HT1080 (cell line): ENCODE results near the gene IER3IP1. TPM values are rescaled to one million over a fixed set of nuclear protein-coding genes. Genes with fewer than 3 reads are reported as not detected.

Experiments
- small RNA-seq: library from RNA; depleted of rRNA; stranded (forward); fragments of <200 nt; gene quantifications from one replicate; pipeline ENCODE3, GENCODE V24; 2014
- total RNA-seq: library from RNA; depleted of rRNA; stranded (reverse); fragments of >200 nt; shearing (Covaris generic); gene quantifications from 2 replicates; pipeline ENCODE4 v1.2.3, GENCODE V29; 2014; rRNA removed

IER3IP1 gene
- total RNA-seq, 1 experiment from 2014 or later = 77.7 TPM

Small RNAs within 50 kb of the gene (small RNA-seq; reads per million reads assigned to genes)
- not detected for gene AC012254.4

Other genes with a start within 250 kb of the IER3IP1 start
- not detected in 2 replicates for gene ELOA2, start 140.7 kb downstream of the IER3IP1 start, total RNA-seq
- gene HDHD2, start 25.9 kb downstream of the IER3IP1 start, total RNA-seq = 13.3 and 20.3 TPM in 2 replicates
- not detected in 2 replicates for gene SKOR2, start 75.3 kb upstream of the IER3IP1 start, total RNA-seq